Psoas muscle (tissue), 8 donors: ENCODE results near the gene DNPH1. TPM values are rescaled to one million over a fixed set of nuclear protein-coding genes. Genes with fewer than 3 reads are reported as not detected.

ENCODE experiments used
- ATAC-seq, 4 donors: fragments of 200-7000 bp; cut with Tn5 transposase; one replicate each; pipeline ENCODE4 v1.9.1; 2020; ENCODE audit warnings: moderate library complexity in 3 of 4, mild to moderate bottlenecking in 2 of 4
- DNase-seq, 2 donors: peaks; one replicate each; pipeline ENCODE4 v3.0.0-alpha.2; 2020
- H3K27ac ChIP-seq: fragments of 200-600 bp; one replicate; pipeline ENCODE4 v1.8.0; 2022
- H3K27me3 ChIP-seq, 3 donors: fragments of 200-600 bp in 1 of 3; one replicate each; pipeline versions ENCODE4 v1.6.1 to v1.8.0; 2013 to 2022; ENCODE audit warnings: low read length in 2 of 3, mild to moderate bottlenecking in 2 of 3, moderate library complexity in 1 of 3; ENCODE audit not compliant: insufficient read depth in 3 of 3
- H3K36me3 ChIP-seq, 2 donors: fragments of 200-600 bp in 1 of 2; one replicate each; pipeline versions ENCODE4 v1.6.1 to v1.8.0; 2013 to 2022; ENCODE audit warnings: low read depth in 1 of 2, mild to moderate bottlenecking in 1 of 2, moderate library complexity in 1 of 2; ENCODE audit not compliant: insufficient read depth in 1 of 2
- H3K4me1 ChIP-seq: fragments of 200-600 bp; one replicate; pipeline ENCODE4 v1.8.0; 2022
- H3K4me3 ChIP-seq: fragments of 200-600 bp; one replicate; pipeline ENCODE4 v1.8.0; 2022; ENCODE audit warnings: mild to moderate bottlenecking
- H3K9me3 ChIP-seq: fragments of 200-600 bp; one replicate; pipeline ENCODE4 v1.8.0; 2022
- CTCF ChIP-seq: fragments of 200-600 bp; IDR thresholded peaks from one replicate; pipeline ENCODE4 v1.8.0; 2022; ENCODE audit warnings: antibody characterized with exemption
- WGBS, 3 donors: extraction: QIAGEN DNeasy Blood & Tissue Kit; methylation state at CpG; one replicate each; pipeline versions ENCODE4 v1.1.6 to v1.1.7; 2013; 5-methylcytosine and 5-hydroxymethylcytosine counted together
- intact Hi-C, 2 donors: fragments of 100-400 bp; cut with DNase I; formaldehyde crosslinking; loops; one replicate each; pipeline versions ENCODE4 v1.11.0 to v1.14.2; 2022
- polyA plus RNA-seq, 3 donors: library from polyadenylated mRNA; stranded (reverse); fragments of 200-250 nt; gene quantifications; one replicate each; pipeline ENCODE4 v1.2.3, GENCODE V29; 2013
- total RNA-seq, 4 donors: library from RNA; stranded (reverse); fragmentation: NEBNext Ultra II Directional in 2 of 4; extraction: Animal tissue kit (Norgen Biotek cat#: 25700) in 2 of 4; gene quantifications; one replicate each; pipeline versions ENCODE4 v1.2.1 to v1.2.4, GENCODE V29; 2021 to 2023
- donor health status: healthy with polysubstance abuse.
- donor health status: DM: no; HTN: no; CAD: no; lungs with moderate emphysema.
- donor health status: Bipolar disorder and iron deficiency.
- donor health status: healthy.
- donor health status: DM: yes; HTN: yes; CAD: no.
- donor health status: DM: no; HTN: no; CAD: no.
- donor health status: DM: no; HTN: no; CAD: no.
- donor health status: DM: yes; HTN: yes; CAD: no.

DNPH1 gene
- total and polyA plus RNA-seq, 7 donors = 20.7 to 83.6 (median 52.5) TPM

- no peaks in the 10 kb centered on the region for H3K9me3 ChIP-seq
- no peaks in the 10 kb centered on the region for H3K36me3 ChIP-seq
- DNase-seq (peak in 1 of 2 donors; percentile 6), ATAC-seq (no peak)
- intact Hi-C loops = no loop called here
- no peaks in the 10 kb centered on the region for H3K27me3 ChIP-seq
- WGBS, 3 donors = 70 to 85% (median 82%) methylated on average over 5 of the region's 5 CpGs
- TF ChIP-seq CTCF = no peak
- H3K4me1 ChIP-seq = no peaks in the 10 kb centered on the region
- no peak overlapping the region for H3K27ac ChIP-seq
- H3K4me3 ChIP-seq = no peak overlapping the region
Observed at GRCh38 chr6:43261198-43261597, 31.9 kb upstream of the DNPH1 start.

- DNase-seq = no peak
- H3K9me3 ChIP-seq = no peaks in the 10 kb centered on the region
- 72 to 80% (median 77%) methylated on average over 4 of the region's 4 CpGs for WGBS, 3 donors
- TF ChIP-seq CTCF = no peak
- no peaks in the 10 kb centered on the region for H3K36me3 ChIP-seq
- no peaks in the 10 kb centered on the region for H3K4me1 ChIP-seq
- ATAC-seq = no peak
- H3K27ac ChIP-seq = no peak overlapping the region
- intact Hi-C loops = no loop called here
- no peaks in the 10 kb centered on the region for H3K27me3 ChIP-seq
- H3K4me3 ChIP-seq = no peak overlapping the region
Observed at GRCh38 chr6:43260791-43261190, 31.5 kb upstream of the DNPH1 start.

GRCh38 chr6:43258807-43259686 is 29.8 kb upstream of the DNPH1 start:
- peak in 1 of 2 donors; percentile 22 for DNase-seq
- Histone ChIP-seq H3K4me1 (no peaks in the 10 kb centered on the region), H3K4me3 (no peak overlapping the region), H3K27ac (no peak overlapping the region), H3K36me3 (no peaks in the 10 kb centered on the region), H3K9me3 (no peaks in the 10 kb centered on the region), H3K27me3 (no peaks in the 10 kb centered on the region)
- no peak for TF ChIP-seq CTCF
- no peak for ATAC-seq
- WGBS, 3 donors = 86 to 91% (median 87%) methylated on average over 30 of the region's 30 CpGs
- intact Hi-C loops = no loop called here

- H3K4me3 ChIP-seq = no peak overlapping the region
- 66 to 77% (median 71%) methylated on average over 4 of the region's 4 CpGs for WGBS, 3 donors
- intact Hi-C loops = no loop called here
- no peak for DNase-seq
- H3K27me3 ChIP-seq = peaks cover 0 to 1% (median 0%) of the 10 kb centered on the region in 3 donors
- H3K9me3 ChIP-seq = no peaks in the 10 kb centered on the region
- no peaks in the 10 kb centered on the region for H3K36me3 ChIP-seq
- no peak for ATAC-seq
- H3K4me1 ChIP-seq = no peaks in the 10 kb centered on the region
- no peak overlapping the region for H3K27ac ChIP-seq
- no peak for TF ChIP-seq CTCF
Observed at GRCh38 chr6:43258180-43258579, 28.9 kb upstream of the DNPH1 start.
